22Rv1 (cell line): ENCODE results near the gene KCNK7.

Experiments
- H3K27ac ChIP-seq: fragments of 450-650 bp; 2 replicates; pipeline ENCODE4 v1.5.1; 2017
- ZFX ChIP-seq: fragments of 450-650 bp; IDR thresholded peaks from 2 replicates; pipeline ENCODE4 v1.6.1; 2017; ENCODE audit warnings: antibody characterized with exemption, borderline replicate concordance
- TF ChIP-seq, protein P1 (sequence below): fragments of 450-650 bp; IDR thresholded peaks from 2 replicates; pipeline ENCODE4 v1.5.1; 2017; ENCODE audit warnings: mild to moderate bottlenecking

The KCNK7 gene

GRCh38 chr11:65556470-65557279 lies 38.9 kb downstream of the KCNK7 start:
- no peak for TF ChIP-seq ZFX
- TF ChIP-seq, protein P1, sequence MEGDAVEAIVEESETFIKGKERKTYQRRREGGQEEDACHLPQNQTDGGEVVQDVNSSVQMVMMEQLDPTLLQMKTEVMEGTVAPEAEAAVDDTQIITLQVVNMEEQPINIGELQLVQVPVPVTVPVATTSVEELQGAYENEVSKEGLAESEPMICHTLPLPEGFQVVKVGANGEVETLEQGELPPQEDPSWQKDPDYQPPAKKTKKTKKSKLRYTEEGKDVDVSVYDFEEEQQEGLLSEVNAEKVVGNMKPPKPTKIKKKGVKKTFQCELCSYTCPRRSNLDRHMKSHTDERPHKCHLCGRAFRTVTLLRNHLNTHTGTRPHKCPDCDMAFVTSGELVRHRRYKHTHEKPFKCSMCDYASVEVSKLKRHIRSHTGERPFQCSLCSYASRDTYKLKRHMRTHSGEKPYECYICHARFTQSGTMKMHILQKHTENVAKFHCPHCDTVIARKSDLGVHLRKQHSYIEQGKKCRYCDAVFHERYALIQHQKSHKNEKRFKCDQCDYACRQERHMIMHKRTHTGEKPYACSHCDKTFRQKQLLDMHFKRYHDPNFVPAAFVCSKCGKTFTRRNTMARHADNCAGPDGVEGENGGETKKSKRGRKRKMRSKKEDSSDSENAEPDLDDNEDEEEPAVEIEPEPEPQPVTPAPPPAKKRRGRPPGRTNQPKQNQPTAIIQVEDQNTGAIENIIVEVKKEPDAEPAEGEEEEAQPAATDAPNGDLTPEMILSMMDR, result no peak
- H3K27ac ChIP-seq, result 0 out of 2 replicates have a peak overlapping the region, but pooled peaks have one; percentile 76

DNA sequence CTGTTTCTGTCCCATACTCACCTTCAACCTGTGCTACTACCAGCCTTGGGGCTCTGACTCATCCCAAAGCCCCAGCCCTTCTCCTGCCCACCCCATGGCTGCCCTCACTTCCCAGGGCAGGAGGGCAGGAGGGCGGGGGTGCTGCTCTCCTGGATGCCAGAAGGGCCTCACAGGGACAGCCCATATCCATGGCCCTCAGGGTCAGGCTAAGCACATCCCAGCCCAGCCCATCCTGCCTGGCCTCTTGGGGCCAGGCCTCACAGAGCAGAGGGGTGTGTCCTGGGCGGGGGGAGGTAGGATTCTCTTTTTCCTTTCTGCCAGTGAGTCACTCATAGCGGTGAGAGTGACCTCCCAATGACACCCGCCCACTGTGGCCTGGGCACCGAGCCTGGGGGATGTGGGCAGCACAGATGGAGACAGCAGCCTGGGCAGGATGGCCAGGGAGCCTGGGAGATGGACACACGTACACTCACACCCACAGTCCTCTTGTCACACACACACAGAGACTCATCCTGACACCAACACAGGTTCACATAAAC lies 39.8 kb downstream of the KCNK7 start:
- H3K27ac ChIP-seq, result no peak overlapping the region; the same call in 1 of the 2 replicates
- TF ChIP-seq, protein P1, result no peak
- TF ChIP-seq ZFX, result no peak

- H3K27ac ChIP-seq, result no peak overlapping the region
- TF ChIP-seq, protein P1, result no peak
- no peak for TF ChIP-seq ZFX
These were observed 40.7 kb downstream of the KCNK7 start for GRCh38 chr11:65554842-65555430.

- H3K27ac ChIP-seq, result no peak overlapping the region
- TF ChIP-seq ZFX, result no peak
- TF ChIP-seq, protein P1, result no peak
These were observed 41.4 kb downstream of the KCNK7 start for GRCh38 chr11:65554057-65554818.

DNA sequence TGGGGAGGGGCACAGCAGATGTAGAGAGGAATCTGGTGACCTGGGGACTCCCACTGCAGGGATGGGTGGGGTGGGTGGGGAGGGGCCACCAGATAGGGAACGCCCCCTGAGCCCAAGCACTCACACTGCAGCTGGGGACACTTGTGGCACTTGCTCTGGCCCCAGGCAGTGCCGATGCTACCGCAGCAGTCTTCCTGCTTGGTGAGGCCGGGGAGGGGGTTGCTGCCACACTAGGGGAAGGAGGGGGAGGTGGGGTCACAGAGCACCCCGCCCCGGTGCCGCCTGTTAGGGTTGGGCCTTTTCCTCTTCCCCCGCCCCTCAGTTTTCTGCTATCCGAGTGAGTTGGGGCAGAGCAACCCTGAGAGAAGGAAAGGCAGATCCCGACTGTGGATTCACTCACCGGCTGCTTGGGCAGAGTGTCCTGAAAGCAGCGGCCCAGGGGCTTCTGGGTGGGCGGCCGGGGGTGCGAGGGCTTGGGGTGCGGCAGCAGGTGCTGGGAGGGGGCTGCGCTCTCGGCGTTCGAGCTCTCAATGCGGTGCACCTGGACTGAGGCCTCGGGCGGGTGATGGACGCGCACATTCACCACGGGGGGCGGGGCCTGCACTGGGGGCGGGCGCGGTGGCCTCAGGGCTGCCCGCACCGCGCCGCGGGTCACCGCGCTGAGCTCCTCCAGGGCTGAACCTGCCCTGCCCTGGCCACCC lies 42.1 kb downstream of the KCNK7 start:
- TF ChIP-seq ZFX, result no peak
- TF ChIP-seq, protein P1, result no peak

DNA sequence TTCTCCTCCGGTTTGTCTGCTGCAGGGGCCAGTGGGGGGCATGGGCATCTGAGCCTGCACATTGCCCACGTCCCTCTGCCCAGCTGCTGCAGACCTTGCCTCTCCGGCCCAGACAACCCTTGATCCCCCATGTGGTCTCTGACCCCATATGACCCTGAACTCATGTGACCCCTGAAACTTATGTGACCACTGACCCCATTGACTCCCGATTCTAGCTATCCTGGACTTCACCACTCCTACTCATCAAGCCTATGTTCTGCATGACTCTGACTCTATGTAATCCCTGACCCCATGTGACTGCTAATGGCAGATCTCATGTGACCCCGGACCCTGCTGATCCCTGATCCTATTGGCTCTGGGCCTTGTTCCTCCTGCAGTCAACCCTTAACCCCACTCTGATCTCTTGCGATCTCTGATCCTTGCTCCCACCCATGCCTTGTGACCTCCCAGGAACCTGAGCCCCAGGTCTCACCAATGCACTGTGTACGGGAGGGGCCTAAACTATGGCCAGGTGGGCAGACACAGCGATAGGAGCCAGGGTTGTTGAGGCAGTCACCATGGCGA lies 43.1 kb downstream of the KCNK7 start:
- H3K27ac ChIP-seq, result no peak overlapping the region
- TF ChIP-seq, protein P1, result peak; percentile 22; the same call in 1 of the 2 replicates
- no peak for TF ChIP-seq ZFX

More for the DNA sequence above, 42.1 kb downstream of the KCNK7 start:
- no peak overlapping the region for H3K27ac ChIP-seq
